K562 (cell line): ENCODE measurements around the gene RSF1. TPM values are rescaled to one million over a fixed set of nuclear protein-coding genes. Genes with fewer than 3 reads are reported as not detected.

Experiments used
- ATAC-seq: fragments of 200-7000 bp; cut with Tn5 transposase; 3 replicates; pipeline ENCODE4 v1.9.1; 2020; ENCODE audit warnings: moderate library complexity
- BruUV-seq: library from RNA; stranded (reverse); fragments of 400-500 nt; replicated peaks from 2 replicates; lab custom pipeline; 2021; lab: Mats Ljungman, UMichigan
- CTCF ChIA-PET: fragments of 300-600 bp; formaldehyde crosslinking; extraction: SDS; loops from one replicate; lab custom pipeline; 2021; ENCODE audit warnings: low intra/inter-chr PET ratio; lab: Yijun Ruan, JAX
- POLR2A ChIA-PET: fragments of 300-600, 350-650 bp; sonication (Branson Sonifier 250); formaldehyde crosslinking; extraction: SDS; loops from one replicate; lab custom pipeline; 2021; ENCODE audit warnings: antibody characterized with exemption, inconsistent platforms; lab: Yijun Ruan, JAX
- DNase-seq, 4 experiments: peaks; one replicate each; pipeline versions ENCODE4 v3.0.0 to v3.0.0-alpha.2; 2011 to 2018; ENCODE audit warnings: low spot score in 3 of 4, mixed read lengths in 3 of 4; ENCODE audit errors: extremely low read depth in 1 of 4
- FAIRE-seq: peaks from 2 replicates; lab custom pipeline; 2011; peaks lifted over from hg19 to GRCh38; lab: Jason Lieb, UNC
- H2AFZ ChIP-seq: 2 replicates; pipeline ENCODE4 v1.6.0; 2011; ENCODE audit warnings: low read depth, low read length, control low read depth, inconsistent platforms
- H3K27ac ChIP-seq: fragments of 200-600 bp; 3 replicates; pipeline ENCODE4 v1.8.0; 2011; ENCODE audit warnings: low read depth, mild to moderate bottlenecking, control low read depth, inconsistent platforms, low read length, moderate library complexity, mixed read lengths; ENCODE audit errors: extremely low read depth
- H3K27me3 ChIP-seq, 2 experiments: fragments of 300-600 bp in 1 of 2; 2 replicates in 1 of 2; 3 replicates in 1 of 2; pipeline versions ENCODE4 v1.6.0 to v1.8.0; 2011; ENCODE audit warnings: inconsistent platforms in 2 of 2, low read length in 2 of 2, mild to moderate bottlenecking in 1 of 2, mixed read lengths in 1 of 2, moderate library complexity in 1 of 2; ENCODE audit not compliant: control insufficient read depth in 2 of 2, insufficient read depth in 2 of 2
- H3K36me3 ChIP-seq: fragments of 300-600 bp; 3 replicates; pipeline ENCODE4 v1.8.0; 2011; ENCODE audit warnings: mild to moderate bottlenecking, low read length, inconsistent platforms; ENCODE audit not compliant: control insufficient read depth, insufficient read depth
- H3K4me1 ChIP-seq, 2 experiments: fragments of 200-600 bp in 1 of 2; replicated peaks in 1 of 2; 2 replicates in 1 of 2; 3 replicates in 1 of 2; pipeline versions ENCODE4 v1.5.1 to v1.8.0; 2011; ENCODE audit warnings: inconsistent platforms in 2 of 2, low read length in 2 of 2, mild to moderate bottlenecking in 1 of 2, mixed read lengths in 1 of 2, moderate library complexity in 1 of 2; ENCODE audit not compliant: control insufficient read depth in 2 of 2, insufficient read depth in 2 of 2
- H3K4me2 ChIP-seq: 2 replicates; pipeline ENCODE4 v1.6.1; 2011; ENCODE audit warnings: low read length, control low read depth, inconsistent platforms, mixed read lengths; ENCODE audit not compliant: insufficient read depth
- H3K4me3 ChIP-seq: fragments of 200-600 bp; sonication (generic), shearing (Covaris generic); 2 replicates; pipeline ENCODE4 v1.5.1; 2016; ENCODE audit warnings: control low read depth, inconsistent platforms
- H3K79me2 ChIP-seq: fragments of 200-600 bp; 3 replicates; pipeline ENCODE4 v1.8.0; 2011; ENCODE audit warnings: low read length, inconsistent platforms; ENCODE audit not compliant: control insufficient read depth, insufficient read depth
- H3K9ac ChIP-seq, 2 experiments: 2 replicates each; pipeline versions ENCODE4 v1.6.0 to v1.6.1; 2011; ENCODE audit warnings: low read depth in 2 of 2, low read length in 2 of 2, control low read depth in 1 of 2, inconsistent platforms in 1 of 2, mild to moderate bottlenecking in 1 of 2, mixed read lengths in 1 of 2; ENCODE audit not compliant: insufficient read depth in 1 of 2
- H3K9me1 ChIP-seq: one replicate; pipeline ENCODE4 v1.6.0; 2011; ENCODE audit warnings: inconsistent platforms, mild to moderate bottlenecking, low read length, moderate library complexity; ENCODE audit not compliant: control insufficient read depth, insufficient read depth
- H3K9me3 ChIP-seq: replicated peaks from 2 replicates; pipeline ENCODE4 v1.5.1; 2011; ENCODE audit warnings: low read depth, low read length, inconsistent platforms; ENCODE audit not compliant: control insufficient read depth, insufficient read depth
- H4K20me1 ChIP-seq: replicated peaks from 2 replicates; pipeline ENCODE4 v1.6.1; 2011; ENCODE audit warnings: low read length, inconsistent platforms, mixed read lengths; ENCODE audit not compliant: control insufficient read depth, insufficient read depth
- IRF2 ChIP-seq: sonication (generic); formaldehyde crosslinking; IDR thresholded peaks from 2 replicates; pipeline ENCODE4 v1.8.1; 2022; ENCODE audit warnings: mild to moderate bottlenecking, missing genetic modification reagents
- ZNF277 ChIP-seq: fragments of 250-450 bp; sonication (Bioruptor Pico); IDR thresholded peaks from 2 replicates; pipeline ENCODE4 v1.8.0; 2022; ENCODE audit warnings: inconsistent platforms, mild to moderate bottlenecking, moderate library complexity, borderline replicate concordance
- ZNF518B ChIP-seq: fragments of 250-450 bp; sonication (Bioruptor Pico); IDR thresholded peaks from 2 replicates; pipeline ENCODE4 v1.5.0; 2021; ENCODE audit warnings: mild to moderate bottlenecking, moderate library complexity
- WGBS: fragments of 100-300 bp; shearing (Covaris generic); methylation state at CpG from one replicate; pipeline ENCODE4 v1.1.6; 2016; ENCODE audit warnings: low coverage, mixed read lengths; ENCODE audit not compliant: insufficient coverage; ENCODE audit errors: missing lambda C conversion rate; 5-methylcytosine and 5-hydroxymethylcytosine counted together
- in situ Hi-C: fragments of 300-500 bp; cut with MboI; formaldehyde crosslinking; loops from 4 replicates; pipeline ENCODE4 v1.15.0; 2018; ENCODE audit warnings: inconsistent platforms, mixed read lengths
- intact Hi-C: fragments of 100-400 bp; cut with micrococcal nuclease; formaldehyde crosslinking; loops from 2 replicates; pipeline ENCODE4 v1.14.2; 2022
- polyA plus RNA-seq, 8 experiments: library from polyadenylated mRNA; depleted of rRNA in 4 of 8; stranded (reverse) in 5 of 8; unstranded in 3 of 8; fragments of >200 nt; fragmentation: Nextera tagmentation in 2 of 8; fragmentation: Illumina TruSeq in 1 of 8; extraction: Ambion mirVana in 2 of 8; extraction: Trizol in 1 of 8; gene quantifications; 2 replicates each; pipeline versions ENCODE4 v1.2.1 to v1.2.3, GENCODE V29; 2011 to 2014; ENCODE audit warnings: inconsistent platforms in 1 of 8, missing spikeins in 1 of 8
- total RNA-seq, 7 experiments: library from RNA; depleted of rRNA in 6 of 7; stranded (reverse); fragments of >200 nt in 6 of 7; fragmentation: Illumina TruSeq in 2 of 7; extraction: Trizol in 2 of 7; gene quantifications; 2 replicates each; pipeline versions ENCODE4 v1.2.1 to v1.2.3, GENCODE V29; 2011 to 2021; ENCODE audit warnings: low replicate concordance in 1 of 7

RSF1 gene
- total and polyA plus RNA-seq, 9 of the 15 experiments (the other 6 are each of a cell fraction or from before 2014, with no cell fraction given), result 9.7 to 63.6 (median 42.8) TPM

- WGBS, result 69% methylated on average over 4 of the region's 4 CpGs
- 0 out of 2 replicates have a peak, but pooled peaks have one; percentile 15 for TF ChIP-seq IRF2 (CRISPR knock-in tag)
- no peak for TF ChIP-seq ZNF518B
- TF ChIP-seq ZNF277 (CRISPR knock-in tag), result no peak
- TF ChIP-seq, all 486 proteins: peak for 1
- no peak for ATAC-seq
- Histone ChIP-seq H3K27ac (no peak overlapping the region), H3K36me3 (peaks cover 25% of the 10 kb centered on the region; the same call in 2 of the 3 replicates), H3K27me3 (no peaks in the 10 kb centered on the region), H3K4me3 (no peak overlapping the region), H4K20me1 (no peaks in the 10 kb centered on the region), H3K79me2 (no peaks in the 10 kb centered on the region), H3K9me1 (no peaks in the 10 kb centered on the region), H2AFZ (no peak overlapping the region), H3K4me2 (no peak overlapping the region), H3K9me3 (no peaks in the 10 kb centered on the region), H3K4me1 (no peaks in the 10 kb centered on the region), H3K9ac (no peak overlapping the region)
- in situ Hi-C loops, result no loop called here
- no peak for FAIRE-seq
- CTCF ChIA-PET, result no interaction called here
- POLR2A ChIA-PET, result no interaction called here
- intact Hi-C loops, result no loop called here
- BruUV-seq, result no TSS peak
- DNase-seq, result no peak
Observed at GRCh38 chr11:77724636-77725035, 95.9 kb downstream of the RSF1 start.
